Hematopoietic multipotent progenitor cell treated with erythropoietin and hydrocortisone succinate and interleukin-3 and kit ligand, for 15 days (in vitro differentiated cells): ENCODE data around the gene B4GAT1.
"Not testable (repeated sequence)": the region's sequence is repeated elsewhere in the genome, so short reads cannot be mapped to it uniquely, and the experiment has no call there.

Experiments used
- DNase-seq: peaks from one replicate; pipeline ENCODE4 v3.0.0-alpha.2; 2015; ENCODE audit warnings: low spot score

Gene B4GAT1

GRCh38 chr11:66347425-66348276, at the start of gene B4GAT1:
Gene B4GAT1 (minus strand): TSS chr11:66347629. CDS start chr11:66347545, 84 bp downstream.
- DNase-seq: peak; percentile 38

DNA sequence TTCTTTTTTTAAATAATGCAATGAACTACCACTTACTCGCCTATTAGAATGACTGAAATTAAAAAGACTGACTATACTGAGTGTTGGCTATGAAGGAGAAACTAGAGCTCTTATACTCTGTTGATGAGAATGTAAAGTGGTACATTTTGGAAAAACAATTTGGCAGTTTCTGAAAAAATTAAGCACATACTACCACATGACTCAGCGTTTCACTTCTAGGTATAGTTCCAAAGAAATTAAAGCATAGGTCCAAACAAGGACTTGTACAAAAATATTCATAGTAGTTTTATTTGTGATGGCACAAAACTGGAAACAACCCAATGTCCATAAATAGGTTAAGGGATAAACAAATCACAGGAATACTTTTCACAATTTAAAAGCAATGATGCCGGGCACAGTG, 46.5 kb upstream of the B4GAT1 start:
- no peak for DNase-seq

DNA sequence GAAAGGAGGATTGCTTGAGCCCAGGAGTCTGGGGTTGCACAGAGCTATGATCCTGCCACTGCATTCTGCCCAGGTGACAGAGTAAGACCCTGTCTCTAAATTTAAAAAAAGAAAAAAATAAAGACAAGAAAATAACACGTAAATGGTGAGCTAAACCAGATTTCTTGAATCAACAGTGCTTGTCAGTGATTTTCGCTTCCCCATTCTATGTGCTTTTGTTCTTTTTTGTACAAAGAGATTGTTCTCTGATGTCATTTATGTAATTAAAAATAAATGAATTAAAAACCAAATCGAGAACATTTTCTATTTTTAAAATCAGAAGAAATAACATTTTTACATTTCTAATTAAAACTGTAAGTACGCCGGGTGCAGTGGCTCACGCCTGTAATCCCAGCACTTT, 43.9 kb upstream of the B4GAT1 start:
- no peak for DNase-seq

GRCh38 chr11:66388780-66389386, 41.5 kb upstream of the B4GAT1 start:
- peak; percentile 68 for DNase-seq

DNA sequence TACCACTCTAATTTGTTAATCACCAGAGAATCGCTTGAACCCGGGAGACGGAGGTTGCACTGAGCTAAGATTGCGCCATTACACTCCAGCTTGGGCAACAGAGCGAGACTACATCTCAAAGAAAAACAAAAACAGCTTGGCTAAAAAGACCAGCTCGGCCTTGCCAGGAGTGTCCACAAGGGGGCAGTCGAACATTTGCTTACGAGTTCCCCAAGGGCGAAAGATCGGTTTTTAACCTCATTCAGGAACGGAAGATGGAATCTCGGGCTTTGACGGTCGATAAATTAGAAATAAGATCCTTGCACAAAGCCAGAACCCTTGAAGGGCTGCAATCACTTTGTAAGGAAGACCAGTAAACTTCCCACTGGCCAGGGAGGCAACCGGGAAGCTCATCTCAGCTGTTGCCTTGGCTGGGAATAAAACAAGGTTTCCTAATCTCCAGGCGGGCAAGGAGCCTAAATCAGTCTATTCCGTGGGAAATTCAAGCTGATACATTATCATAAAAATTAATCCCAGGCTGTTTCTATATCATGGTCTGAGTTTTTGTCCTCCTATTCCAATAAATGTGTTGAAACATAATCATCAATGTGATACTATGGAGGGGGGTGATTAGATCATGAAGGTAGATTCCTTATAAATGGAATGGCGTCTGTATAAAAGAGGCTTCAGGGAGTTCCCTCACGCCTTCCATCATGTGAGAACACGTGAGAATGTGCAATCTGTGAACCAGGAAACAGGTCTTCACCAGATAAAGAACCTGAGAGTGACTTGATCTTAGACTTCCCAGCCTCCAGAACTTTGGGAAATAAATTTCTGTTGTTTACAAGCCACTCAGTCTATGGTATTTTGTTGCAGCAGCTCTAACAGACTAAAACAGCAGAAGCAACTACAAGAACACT, 39.0 kb upstream of the B4GAT1 start:
- DNase-seq: peak; percentile 80

- DNase-seq: not testable (repeated sequence)
Observed at GRCh38 chr11:66384316-66384715, 36.9 kb upstream of the B4GAT1 start.

GRCh38 chr11:66380264-66380663, 32.8 kb upstream of the B4GAT1 start:
- DNase-seq: not testable (repeated sequence)

DNA sequence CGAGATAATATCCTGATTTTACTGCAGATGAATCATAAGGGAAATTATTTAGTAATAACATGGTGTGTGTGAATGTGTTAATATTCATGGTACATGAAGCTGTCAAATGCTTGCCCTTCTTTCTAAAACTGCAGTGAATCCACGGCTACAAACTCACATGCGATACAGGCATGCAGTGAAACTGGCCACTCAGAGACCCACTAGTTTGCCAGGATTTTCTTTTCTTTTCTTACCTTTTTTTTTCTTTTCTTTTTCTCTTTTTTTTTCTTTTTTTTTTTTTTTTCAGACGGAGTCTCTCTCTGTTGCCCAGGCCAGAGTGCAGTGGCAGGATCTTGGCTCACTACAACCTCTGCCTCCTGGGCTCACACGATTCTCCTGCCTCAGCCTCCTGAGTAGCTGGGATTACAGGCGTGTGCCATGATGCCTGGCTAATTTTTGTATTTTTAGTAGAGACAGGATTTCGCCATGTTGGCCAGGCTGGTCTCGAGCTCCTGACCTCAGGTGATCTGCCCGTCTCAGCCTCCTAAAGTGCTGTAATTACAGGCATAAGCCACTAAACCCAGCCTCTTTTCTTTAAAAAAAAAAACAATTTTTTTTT, 26.4 kb upstream of the B4GAT1 start:
- not testable (repeated sequence) for DNase-seq

GRCh38 chr11:66373265-66373664, 25.8 kb upstream of the B4GAT1 start:
- no peak for DNase-seq

GRCh38 chr11:66371627-66372415, 24.4 kb upstream of the B4GAT1 start, which contains the start of gene SLC29A2:
Gene SLC29A2 (minus strand): TSS chr11:66371760. CDS start chr11:66371591, 169 bp downstream.
- no peak for DNase-seq

DNA sequence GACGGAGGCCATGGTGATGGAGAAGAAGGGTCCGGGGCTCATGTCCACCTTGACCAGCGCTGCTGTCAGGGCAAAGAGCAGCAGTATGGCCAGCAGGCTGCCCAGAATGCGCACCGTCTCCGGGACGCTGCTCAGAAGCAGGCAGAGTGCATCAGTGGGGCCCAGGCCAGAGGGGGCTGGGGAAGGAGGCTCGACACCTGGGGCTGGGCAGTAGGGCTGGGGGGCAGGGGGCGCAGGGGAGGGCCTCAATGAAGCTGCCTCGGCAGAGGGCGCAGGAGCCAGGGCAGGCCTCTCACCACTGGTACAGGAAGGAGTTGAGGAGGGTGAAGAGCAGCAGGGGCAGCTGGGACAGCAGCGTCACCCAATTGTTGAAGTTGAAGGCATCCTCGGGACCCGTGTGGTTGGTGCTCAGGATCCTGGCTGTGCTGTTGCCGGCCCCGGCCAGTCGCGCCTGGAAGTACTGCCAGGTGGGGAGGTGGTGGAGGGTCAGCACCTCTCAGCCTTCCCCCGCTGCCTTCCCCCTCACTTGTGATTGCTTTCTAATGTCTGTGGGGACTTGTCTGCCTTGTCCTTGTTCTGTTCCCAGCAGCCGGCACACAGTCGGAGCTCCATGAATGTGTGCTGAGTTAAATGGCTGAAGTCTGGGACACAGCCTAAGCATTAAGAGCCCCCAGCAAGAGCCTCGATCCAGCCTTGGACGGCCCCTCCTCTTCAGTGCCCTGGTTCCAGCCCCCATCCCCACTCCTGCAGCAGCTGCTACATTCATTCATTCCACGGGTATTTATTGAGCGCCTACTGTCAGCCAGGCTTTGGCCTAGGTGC, 21.9 kb upstream of the B4GAT1 start:
- no peak for DNase-seq

GRCh38 chr11:66368484-66368883, 21.1 kb upstream of the B4GAT1 start:
- DNase-seq: no peak

DNA sequence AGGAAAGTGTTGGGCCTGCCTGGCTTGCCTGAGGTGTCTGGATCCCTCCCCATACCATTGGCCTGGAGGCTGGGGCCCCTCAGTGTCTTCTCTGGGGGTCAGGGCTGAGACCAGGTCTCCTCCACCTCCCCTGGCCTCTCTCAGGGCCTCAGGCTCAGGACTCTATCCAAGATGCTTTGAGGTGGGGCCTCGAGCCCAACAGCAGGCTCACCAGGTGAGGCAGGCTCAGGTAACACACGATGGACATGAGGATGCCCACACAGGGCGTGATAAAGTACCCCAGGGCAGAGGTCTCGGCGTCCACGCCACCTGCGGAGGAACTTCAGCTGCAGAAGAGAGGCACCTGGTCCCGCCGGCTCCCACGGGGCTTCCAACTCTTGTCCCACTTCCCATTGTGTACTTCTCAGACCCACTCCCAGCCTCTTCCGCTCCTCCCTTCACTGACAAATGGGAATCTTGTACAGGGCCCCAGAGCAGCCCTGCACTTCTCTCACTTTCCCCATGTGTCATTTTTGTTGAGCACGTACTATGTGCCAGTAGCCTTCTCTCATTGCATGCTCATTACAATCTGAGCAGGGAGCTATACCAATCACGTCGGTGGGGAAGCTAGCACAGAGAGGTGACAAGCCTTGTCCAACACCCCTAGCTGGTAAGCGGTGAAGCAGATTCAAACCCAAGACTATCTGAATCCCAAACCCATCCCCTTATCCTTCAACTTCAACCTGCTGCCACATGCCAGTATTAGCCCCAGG, 20.3 kb upstream of the B4GAT1 start:
- DNase-seq: no peak

DNA sequence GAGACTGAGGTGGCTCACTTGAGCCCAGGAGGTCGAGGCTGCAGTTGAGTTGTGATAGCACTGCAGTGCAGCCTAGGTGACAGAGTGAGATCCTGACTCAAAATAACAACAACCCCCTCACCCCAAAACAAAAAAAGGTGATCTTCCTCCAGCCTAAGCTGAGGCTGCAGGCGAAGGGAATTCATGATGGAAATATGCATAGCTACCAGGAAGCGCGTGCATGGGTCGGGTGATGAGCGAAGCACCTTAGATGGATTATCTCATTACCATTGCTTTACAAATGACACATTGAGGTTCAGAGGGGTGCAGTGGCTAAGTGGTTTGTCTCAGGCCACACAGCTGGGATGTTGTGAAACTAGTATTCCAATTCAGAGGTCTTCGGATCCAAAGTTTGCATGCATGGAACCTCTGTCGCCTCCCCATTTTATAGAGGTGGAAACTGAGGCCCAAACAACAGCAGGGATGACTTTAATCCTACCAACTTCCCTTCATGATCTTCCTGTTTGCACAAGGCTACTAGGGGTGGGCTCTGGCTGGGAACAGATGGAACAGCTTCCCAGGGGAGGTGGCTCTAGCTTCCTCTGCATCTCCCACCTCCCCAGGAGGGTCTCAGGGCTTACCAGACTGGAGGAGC, 19.5 kb upstream of the B4GAT1 start:
- no peak for DNase-seq

- no peak for DNase-seq
Observed at GRCh38 chr11:66365711-66366619, 18.5 kb upstream of the B4GAT1 start.

DNA sequence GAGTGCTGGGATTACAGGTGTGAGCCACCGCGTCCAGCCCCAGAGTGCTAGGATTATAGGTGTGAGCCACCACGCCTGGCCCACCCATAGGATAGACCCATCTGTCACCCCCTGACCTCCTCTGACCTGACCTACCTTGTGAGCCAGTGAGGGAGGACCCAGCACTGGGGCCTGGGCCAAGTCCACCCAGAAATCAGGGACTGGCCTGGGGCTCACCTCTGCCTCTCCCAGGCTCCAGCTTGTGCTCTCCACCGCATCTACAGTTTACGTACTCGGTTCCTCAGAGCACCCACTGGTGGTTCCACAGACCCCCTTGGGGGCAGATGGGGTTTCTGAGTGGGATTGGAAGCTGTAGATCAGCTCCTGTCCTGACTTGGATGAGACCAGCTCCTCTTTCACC, 17.7 kb upstream of the B4GAT1 start:
- no peak for DNase-seq

DNA sequence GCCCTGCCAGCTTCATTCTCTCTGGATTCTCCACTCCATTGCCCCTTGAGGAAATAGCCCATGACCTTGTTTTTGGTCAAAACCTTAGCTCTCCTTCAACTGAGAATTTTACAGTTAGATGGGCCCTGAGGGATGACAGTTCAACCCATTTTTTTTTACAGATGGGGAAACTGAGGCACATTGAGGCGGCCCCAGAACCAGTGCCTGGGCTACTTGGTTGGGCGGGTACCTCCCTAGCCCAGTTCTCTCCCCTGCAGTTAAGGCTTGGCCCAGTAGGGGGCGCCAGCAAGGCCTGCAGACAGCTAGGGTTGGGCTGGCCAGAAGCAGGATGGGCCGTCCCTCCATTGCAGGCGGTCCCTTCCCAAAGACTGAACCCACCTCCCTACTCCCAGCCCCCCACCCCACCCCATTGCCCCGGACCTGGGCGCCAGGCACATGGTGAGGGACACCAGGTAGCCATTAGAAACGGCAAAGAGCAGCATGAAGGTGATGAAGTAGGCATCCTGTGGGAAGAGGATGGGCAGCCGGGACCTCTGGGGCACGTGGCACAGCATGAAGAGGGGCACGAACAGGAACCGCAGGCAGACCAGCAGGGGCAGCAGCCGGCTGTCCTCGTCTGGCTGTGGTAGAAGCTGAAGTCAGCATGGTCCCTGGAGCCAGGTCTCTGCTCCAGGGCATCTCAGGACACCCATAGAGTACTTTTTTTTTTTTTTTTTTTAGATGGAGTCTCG, 16.5 kb upstream of the B4GAT1 start:
- peak; percentile 61 for DNase-seq
